Measurements from ENCODE around the gene GABRA4. TPM values are rescaled to one million over a fixed set of nuclear protein-coding genes. Genes with fewer than 3 reads are reported as not detected.

GABRA4 gene
- total RNA-seq, 1 experiment from 2014 or later = not detected

- Histone ChIP-seq H2BK12ac (ENCODE audit: insufficient read length, low read depth, low read length) (no peak overlapping the region), H2BK120ac (ENCODE audit: low read depth, low read length, poor library complexity, severe bottlenecking) (no peak overlapping the region), H3K4me2 (ENCODE audit: insufficient read depth, insufficient read length, low read length) (no peak overlapping the region), H4K5ac (ENCODE audit: insufficient read length, low read depth, low read length) (no peak overlapping the region), H3K56ac (ENCODE audit: insufficient read length, low read depth, low read length) (no peak overlapping the region), H3K79me2 (ENCODE audit: insufficient read depth, low read length) (no peaks in the 10 kb centered on the region), H4K8ac (replicated peaks; ENCODE audit: insufficient read length, low read depth, low read length) (no peak overlapping the region), H3K4me1 (ENCODE audit: insufficient read depth, low read length) (no peaks in the 10 kb centered on the region), H2BK5ac (ENCODE audit: insufficient read length, low read length) (no peak overlapping the region), H3K27ac (ENCODE audit: insufficient read length, low read depth, low read length) (no peak overlapping the region), H3K23me2 (ENCODE audit: insufficient read length, low read depth, low read length, poor library complexity, severe bottlenecking) (no peaks in the 10 kb centered on the region), H3K79me1 (ENCODE audit: insufficient read depth, low read depth, low read length, poor library complexity, severe bottlenecking) (no peaks in the 10 kb centered on the region), H2BK15ac (ENCODE audit: low read depth, low read length) (no peak overlapping the region), H2AK5ac (ENCODE audit: insufficient read length, low read length) (no peak overlapping the region), H3K23ac (ENCODE audit: insufficient read length, low read depth, low read length) (no peak overlapping the region), H3K27me3 (ENCODE audit: insufficient read depth, low read length) (no peaks in the 10 kb centered on the region), H2BK20ac (ENCODE audit: low read depth, low read length, poor library complexity, severe bottlenecking) (no peak overlapping the region), H3K9ac (ENCODE audit: extremely low read depth, insufficient read length, low read length) (no peak overlapping the region), H3K4ac (ENCODE audit: low read depth, low read length) (no peak overlapping the region), H3K18ac (ENCODE audit: insufficient read length, low read depth, low read length) (no peak overlapping the region), H2AFZ (ENCODE audit: low read length) (no peak overlapping the region), H3K14ac (ENCODE audit: insufficient read depth, low read length) (no peak overlapping the region), H3K9me3 (ENCODE audit: control insufficient read depth, low read depth, low read length) (no peaks in the 10 kb centered on the region), H4K91ac (ENCODE audit: insufficient read length, low read depth, low read length) (no peak overlapping the region), H4K20me1 (ENCODE audit: control insufficient read depth, insufficient read depth, insufficient read length) (no peaks in the 10 kb centered on the region), H3T11ph (ENCODE audit: low read length) (no peak overlapping the region)
- Mint-ChIP-seq H3K36me3 (ENCODE audit: insufficient read depth in 1 of 3, low read depth in 3 of 3) (no peaks in the 10 kb centered on the region), H3K27ac (no peak overlapping the region), H3K27me3 (ENCODE audit: low read depth) (no peaks in the 10 kb centered on the region), H3K9me3 (no peaks in the 10 kb centered on the region), H3K4me3 (no peak overlapping the region), H3K4me1 (no peaks in the 10 kb centered on the region)
- no peak for DNase-seq
- TF ChIP-seq CTCF (conservative IDR thresholded peaks at IDR 0.05) = no peak
- WGBS (ENCODE audit: extremely low coverage, insufficient read length, low lambda C conversion rate) = no CpG with 5 or more reads among the region's 3 CpGs
Observed at GRCh38 chr4:46878641-46879040, 114.7 kb downstream of the GABRA4 start.
